ENCODE results near the gene BCORL1.

Gene BCORL1

GRCh38 chrX:129953334-129953648, 29.1 kb upstream of the BCORL1 start:
- no peaks in the 10 kb centered on the region for H3K36me3 ChIP-seq (ENCODE audit: control insufficient read depth, insufficient read depth, low read length)
- H3K4me3 ChIP-seq (ENCODE audit: extremely low read depth, insufficient read depth, low read length, poor library complexity, severe bottlenecking) = peak overlapping the region; percentile 25
- WGBS, 2 experiments (ENCODE audit: insufficient coverage in 2 of 2) = no CpG with 5 or more reads among the region's 18 CpGs
- no peaks in the 10 kb centered on the region for H3K9me3 ChIP-seq (ENCODE audit: control insufficient read depth, low read length)
- no peak overlapping the region for H3K27ac ChIP-seq (ENCODE audit: low read depth, low read length, severe bottlenecking)
- H3K4me1 ChIP-seq (ENCODE audit: control insufficient read depth, insufficient read depth, low read length, poor library complexity, severe bottlenecking) = no peaks in the 10 kb centered on the region

- H3K36me3 ChIP-seq (ENCODE audit: control insufficient read depth, insufficient read depth, low read length) = no peaks in the 10 kb centered on the region
- H3K27ac ChIP-seq (ENCODE audit: low read depth, low read length, severe bottlenecking) = no peak overlapping the region
- peaks cover 1% of the 10 kb centered on the region for H3K4me1 ChIP-seq (ENCODE audit: control insufficient read depth, insufficient read depth, low read length, poor library complexity, severe bottlenecking)
- H3K9me3 ChIP-seq (ENCODE audit: control insufficient read depth, low read length) = no peaks in the 10 kb centered on the region
- H3K4me3 ChIP-seq (ENCODE audit: extremely low read depth, insufficient read depth, low read length, poor library complexity, severe bottlenecking) = no peak overlapping the region
- 40% methylated on average over 1 of the region's 4 CpGs; no CpG with 5 or more reads in 1 of the 2 experiments for WGBS, 2 experiments (ENCODE audit: insufficient coverage in 2 of 2)
Observed at GRCh38 chrX:129953881-129954280, 28.6 kb upstream of the BCORL1 start.

GRCh38 chrX:129954804-129955203, 27.6 kb upstream of the BCORL1 start:
- Histone ChIP-seq H3K4me1 (ENCODE audit: control insufficient read depth, insufficient read depth, low read length, poor library complexity, severe bottlenecking) (peaks cover 7% of the 10 kb centered on the region), H3K36me3 (ENCODE audit: control insufficient read depth, insufficient read depth, low read length) (no peaks in the 10 kb centered on the region), H3K9me3 (ENCODE audit: control insufficient read depth, low read length) (no peaks in the 10 kb centered on the region), H3K27ac (ENCODE audit: low read depth, low read length, severe bottlenecking) (no peak overlapping the region), H3K4me3 (ENCODE audit: extremely low read depth, insufficient read depth, low read length, poor library complexity, severe bottlenecking) (no peak overlapping the region)
- WGBS, 2 experiments (ENCODE audit: insufficient coverage in 2 of 2) = 80% methylated on average over 1 of the region's 3 CpGs; no CpG with 5 or more reads in 1 of the 2 experiments

- Histone ChIP-seq H3K4me3 (ENCODE audit: extremely low read depth, insufficient read depth, low read length, poor library complexity, severe bottlenecking) (no peak overlapping the region), H3K36me3 (ENCODE audit: control insufficient read depth, insufficient read depth, low read length) (no peaks in the 10 kb centered on the region), H3K27ac (ENCODE audit: low read depth, low read length, severe bottlenecking) (no peak overlapping the region), H3K9me3 (ENCODE audit: control insufficient read depth, low read length) (no peaks in the 10 kb centered on the region), H3K4me1 (ENCODE audit: control insufficient read depth, insufficient read depth, low read length, poor library complexity, severe bottlenecking) (peaks cover 7% of the 10 kb centered on the region)
- 95 to 100% methylated on average over 1 to 2 of the region's 3 CpGs for WGBS, 2 experiments (ENCODE audit: insufficient coverage in 2 of 2)
Observed at GRCh38 chrX:129955682-129956081, 26.8 kb upstream of the BCORL1 start.

GRCh38 chrX:129956145-129956544, 26.3 kb upstream of the BCORL1 start:
- H3K36me3 ChIP-seq (ENCODE audit: control insufficient read depth, insufficient read depth, low read length) = no peaks in the 10 kb centered on the region
- H3K4me3 ChIP-seq (ENCODE audit: extremely low read depth, insufficient read depth, low read length, poor library complexity, severe bottlenecking) = no peak overlapping the region
- no peaks in the 10 kb centered on the region for H3K9me3 ChIP-seq (ENCODE audit: control insufficient read depth, low read length)
- H3K27ac ChIP-seq (ENCODE audit: low read depth, low read length, severe bottlenecking) = no peak overlapping the region
- H3K4me1 ChIP-seq (ENCODE audit: control insufficient read depth, insufficient read depth, low read length, poor library complexity, severe bottlenecking) = peaks cover 7% of the 10 kb centered on the region
- 67% methylated on average over 5 of the region's 10 CpGs; no CpG with 5 or more reads in 1 of the 2 experiments for WGBS, 2 experiments (ENCODE audit: insufficient coverage in 2 of 2)

- no peaks in the 10 kb centered on the region for H3K36me3 ChIP-seq (ENCODE audit: control insufficient read depth, insufficient read depth, low read length)
- no peak overlapping the region for H3K27ac ChIP-seq (ENCODE audit: low read depth, low read length, severe bottlenecking)
- WGBS, 2 experiments (ENCODE audit: insufficient coverage in 2 of 2) = 0% methylated on average over 6 of the region's 20 CpGs; no CpG with 5 or more reads in 1 of the 2 experiments
- H3K4me1 ChIP-seq (ENCODE audit: control insufficient read depth, insufficient read depth, low read length, poor library complexity, severe bottlenecking) = peaks cover 7% of the 10 kb centered on the region
- H3K4me3 ChIP-seq (ENCODE audit: extremely low read depth, insufficient read depth, low read length, poor library complexity, severe bottlenecking) = peak overlapping the region; percentile 25
- H3K9me3 ChIP-seq (ENCODE audit: control insufficient read depth, low read length) = no peaks in the 10 kb centered on the region
Observed at GRCh38 chrX:129956765-129957164, 25.7 kb upstream of the BCORL1 start.

- 1 to 3% methylated on average over 10 to 21 of the region's 56 CpGs for WGBS, 2 experiments (ENCODE audit: insufficient coverage in 2 of 2)
- Histone ChIP-seq H3K4me3 (ENCODE audit: extremely low read depth, insufficient read depth, low read length, poor library complexity, severe bottlenecking) (peak overlapping the region; percentile 25), H3K36me3 (ENCODE audit: control insufficient read depth, insufficient read depth, low read length) (no peaks in the 10 kb centered on the region), H3K4me1 (ENCODE audit: control insufficient read depth, insufficient read depth, low read length, poor library complexity, severe bottlenecking) (peaks cover 7% of the 10 kb centered on the region), H3K9me3 (ENCODE audit: control insufficient read depth, low read length) (no peaks in the 10 kb centered on the region), H3K27ac (ENCODE audit: low read depth, low read length, severe bottlenecking) (no peak overlapping the region)
Observed at GRCh38 chrX:129957241-129958082, 25.0 kb upstream of the BCORL1 start.

GRCh38 chrX:129958083-129958465, 24.4 kb upstream of the BCORL1 start:
- Histone ChIP-seq H3K27ac (ENCODE audit: low read depth, low read length, severe bottlenecking) (no peak overlapping the region), H3K36me3 (ENCODE audit: control insufficient read depth, insufficient read depth, low read length) (no peaks in the 10 kb centered on the region), H3K9me3 (ENCODE audit: control insufficient read depth, low read length) (no peaks in the 10 kb centered on the region), H3K4me3 (ENCODE audit: extremely low read depth, insufficient read depth, low read length, poor library complexity, severe bottlenecking) (no peak overlapping the region), H3K4me1 (ENCODE audit: control insufficient read depth, insufficient read depth, low read length, poor library complexity, severe bottlenecking) (peaks cover 8% of the 10 kb centered on the region)
- WGBS, 2 experiments (ENCODE audit: insufficient coverage in 2 of 2) = 40% methylated on average over 1 of the region's 7 CpGs; no CpG with 5 or more reads in 1 of the 2 experiments

- H3K36me3 ChIP-seq (ENCODE audit: control insufficient read depth, insufficient read depth, low read length) = no peaks in the 10 kb centered on the region
- no peak overlapping the region for H3K4me3 ChIP-seq (ENCODE audit: extremely low read depth, insufficient read depth, low read length, poor library complexity, severe bottlenecking)
- WGBS, 2 experiments (ENCODE audit: insufficient coverage in 2 of 2) = 20 to 27% methylated on average over 1 to 3 of the region's 13 CpGs
- no peak overlapping the region for H3K27ac ChIP-seq (ENCODE audit: low read depth, low read length, severe bottlenecking)
- H3K9me3 ChIP-seq (ENCODE audit: control insufficient read depth, low read length) = no peaks in the 10 kb centered on the region
- peaks cover 12% of the 10 kb centered on the region for H3K4me1 ChIP-seq (ENCODE audit: control insufficient read depth, insufficient read depth, low read length, poor library complexity, severe bottlenecking)
Observed at GRCh38 chrX:129958814-129959492, 23.5 kb upstream of the BCORL1 start.

- 0 to 3% methylated on average over 4 to 19 of the region's 19 CpGs for WGBS, 2 experiments (ENCODE audit: insufficient coverage in 2 of 2)
Observed at GRCh38 chrX:129959493-129959832, 23.0 kb upstream of the BCORL1 start.

More at GRCh38 chrX:129959493-129959832, 23.0 kb upstream of the BCORL1 start:
- Histone ChIP-seq H3K27ac (ENCODE audit: low read depth, low read length, severe bottlenecking) (no peak overlapping the region), H3K36me3 (ENCODE audit: control insufficient read depth, insufficient read depth, low read length) (no peaks in the 10 kb centered on the region), H3K9me3 (ENCODE audit: control insufficient read depth, low read length) (no peaks in the 10 kb centered on the region), H3K4me1 (ENCODE audit: control insufficient read depth, insufficient read depth, low read length, poor library complexity, severe bottlenecking) (peaks cover 12% of the 10 kb centered on the region), H3K4me3 (ENCODE audit: extremely low read depth, insufficient read depth, low read length, poor library complexity, severe bottlenecking) (no peak overlapping the region)
